Measurements from ENCODE around the gene C9orf43. TPM values are rescaled to one million over a fixed set of nuclear protein-coding genes. Genes with fewer than 3 reads are reported as not detected.

Gene C9orf43
- total RNA-seq, 6 experiments from 2014 or later, result 0.27 to 0.73 (median 0.38) TPM

- DNase-seq, result no peak
- Mint-ChIP-seq H3K27me3 (ENCODE audit: insufficient read depth) (peaks cover 8% of the 10 kb centered on the region), H3K4me1 (ENCODE audit: low read depth) (no peaks in the 10 kb centered on the region), H3K36me3 (ENCODE audit: low read depth) (no peaks in the 10 kb centered on the region), H3K9me3 (no peaks in the 10 kb centered on the region), H3K4me3 (no peak overlapping the region), H3K27ac (no peak overlapping the region)
- TF ChIP-seq CTCF (IDR thresholded peaks at IDR 0.05), result no peak
Observed at GRCh38 chr9:113368348-113368981, 42.1 kb upstream of the C9orf43 start.

- TF ChIP-seq CTCF (IDR thresholded peaks at IDR 0.05), result no peak
- Mint-ChIP-seq H3K4me3 (no peak overlapping the region), H3K27me3 (ENCODE audit: insufficient read depth) (peaks cover 8% of the 10 kb centered on the region), H3K9me3 (no peaks in the 10 kb centered on the region), H3K4me1 (ENCODE audit: low read depth) (no peaks in the 10 kb centered on the region), H3K27ac (no peak overlapping the region), H3K36me3 (ENCODE audit: low read depth) (no peaks in the 10 kb centered on the region)
- no peak for DNase-seq
Observed at GRCh38 chr9:113368982-113369854, 41.3 kb upstream of the C9orf43 start.

GRCh38 chr9:113369855-113370140, 40.7 kb upstream of the C9orf43 start:
- DNase-seq, result no peak
- Mint-ChIP-seq H3K27ac (no peak overlapping the region), H3K9me3 (no peaks in the 10 kb centered on the region), H3K27me3 (ENCODE audit: insufficient read depth) (peaks cover 8% of the 10 kb centered on the region), H3K4me1 (ENCODE audit: low read depth) (peaks cover under 1% of the 10 kb centered on the region; the same call in 1 of the 2 replicates), H3K4me3 (no peak overlapping the region), H3K36me3 (ENCODE audit: low read depth) (no peaks in the 10 kb centered on the region)
- no peak for TF ChIP-seq CTCF (IDR thresholded peaks at IDR 0.05)

- Mint-ChIP-seq H3K9me3 (no peaks in the 10 kb centered on the region), H3K27ac (no peak overlapping the region), H3K27me3 (ENCODE audit: insufficient read depth) (peaks cover 8% of the 10 kb centered on the region), H3K4me3 (no peak overlapping the region), H3K4me1 (ENCODE audit: low read depth) (peaks cover 11% of the 10 kb centered on the region), H3K36me3 (ENCODE audit: low read depth) (no peaks in the 10 kb centered on the region)
- no peak for TF ChIP-seq CTCF (IDR thresholded peaks at IDR 0.05)
- no peak for DNase-seq
Observed at GRCh38 chr9:113370806-113371325, 39.7 kb upstream of the C9orf43 start.

DNA sequence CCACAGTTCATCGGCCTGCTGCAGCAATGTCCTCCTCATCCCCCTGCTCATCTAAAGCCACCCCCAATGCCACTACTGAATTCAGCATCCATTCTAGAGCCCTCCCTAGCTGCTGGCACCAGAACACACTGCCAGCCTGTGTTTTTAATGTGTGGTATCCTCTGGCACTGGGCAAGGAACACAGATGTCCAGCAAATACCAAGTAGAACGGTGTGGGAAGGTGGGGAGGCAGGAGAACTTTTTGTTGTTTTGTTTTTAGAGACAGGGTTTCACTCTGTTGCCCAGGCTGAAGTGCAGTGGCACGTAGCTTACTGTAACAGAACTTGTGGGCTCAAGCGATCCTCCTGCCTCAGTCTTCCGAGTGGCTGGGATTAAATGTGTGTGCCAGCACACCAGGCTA, 38.5 kb upstream of the C9orf43 start:
- DNase-seq, result no peak
- H3K27ac Mint-ChIP-seq, result no peak overlapping the region
- no peaks in the 10 kb centered on the region for H3K36me3 Mint-ChIP-seq (ENCODE audit: low read depth)
- H3K27me3 Mint-ChIP-seq (ENCODE audit: insufficient read depth), result peaks cover 8% of the 10 kb centered on the region
- no peak overlapping the region for H3K4me3 Mint-ChIP-seq
- no peak for TF ChIP-seq CTCF (IDR thresholded peaks at IDR 0.05)
- H3K4me1 Mint-ChIP-seq (ENCODE audit: low read depth), result peaks cover 11% of the 10 kb centered on the region
- no peaks in the 10 kb centered on the region for H3K9me3 Mint-ChIP-seq
